Tibial nerve (tissue), 3 donors: ENCODE results near the gene PSME2.

Experiments used
- POLR2A ChIP-seq, 2 donors: fragments of 450-650 bp; IDR thresholded peaks; one replicate each; pipeline ENCODE4 v1.6.1; 2017; ENCODE audit warnings: antibody characterized with exemption in 2 of 2, mild to moderate bottlenecking in 2 of 2, moderate library complexity in 2 of 2
- TF ChIP-seq, protein P1 (sequence below), 5 experiments: fragments of 200-600 bp in 3 of 5; fragments of 450-650 bp in 2 of 5; sonication (generic) in 3 of 5; IDR thresholded peaks; one replicate each; pipeline ENCODE4 v1.5.1; 2016 to 2019; ENCODE audit warnings: antibody characterized with exemption in 5 of 5, mild to moderate bottlenecking in 3 of 5, moderate library complexity in 2 of 5

GRCh38 chr14:24164518-24164991 lies 18.1 kb upstream of the PSME2 start:
- TF ChIP-seq, protein P1, sequence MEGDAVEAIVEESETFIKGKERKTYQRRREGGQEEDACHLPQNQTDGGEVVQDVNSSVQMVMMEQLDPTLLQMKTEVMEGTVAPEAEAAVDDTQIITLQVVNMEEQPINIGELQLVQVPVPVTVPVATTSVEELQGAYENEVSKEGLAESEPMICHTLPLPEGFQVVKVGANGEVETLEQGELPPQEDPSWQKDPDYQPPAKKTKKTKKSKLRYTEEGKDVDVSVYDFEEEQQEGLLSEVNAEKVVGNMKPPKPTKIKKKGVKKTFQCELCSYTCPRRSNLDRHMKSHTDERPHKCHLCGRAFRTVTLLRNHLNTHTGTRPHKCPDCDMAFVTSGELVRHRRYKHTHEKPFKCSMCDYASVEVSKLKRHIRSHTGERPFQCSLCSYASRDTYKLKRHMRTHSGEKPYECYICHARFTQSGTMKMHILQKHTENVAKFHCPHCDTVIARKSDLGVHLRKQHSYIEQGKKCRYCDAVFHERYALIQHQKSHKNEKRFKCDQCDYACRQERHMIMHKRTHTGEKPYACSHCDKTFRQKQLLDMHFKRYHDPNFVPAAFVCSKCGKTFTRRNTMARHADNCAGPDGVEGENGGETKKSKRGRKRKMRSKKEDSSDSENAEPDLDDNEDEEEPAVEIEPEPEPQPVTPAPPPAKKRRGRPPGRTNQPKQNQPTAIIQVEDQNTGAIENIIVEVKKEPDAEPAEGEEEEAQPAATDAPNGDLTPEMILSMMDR (IDR thresholded peaks at IDR 0.05) = no peak
- TF ChIP-seq POLR2A (IDR thresholded peaks at IDR 0.05) = no peak
